Measurements from ENCODE around the gene LMAN2.
"Not testable (repeated sequence)": the region's sequence is repeated elsewhere in the genome, so short reads cannot be mapped to it uniquely, and the experiment has no call there.

Gene LMAN2

DNA sequence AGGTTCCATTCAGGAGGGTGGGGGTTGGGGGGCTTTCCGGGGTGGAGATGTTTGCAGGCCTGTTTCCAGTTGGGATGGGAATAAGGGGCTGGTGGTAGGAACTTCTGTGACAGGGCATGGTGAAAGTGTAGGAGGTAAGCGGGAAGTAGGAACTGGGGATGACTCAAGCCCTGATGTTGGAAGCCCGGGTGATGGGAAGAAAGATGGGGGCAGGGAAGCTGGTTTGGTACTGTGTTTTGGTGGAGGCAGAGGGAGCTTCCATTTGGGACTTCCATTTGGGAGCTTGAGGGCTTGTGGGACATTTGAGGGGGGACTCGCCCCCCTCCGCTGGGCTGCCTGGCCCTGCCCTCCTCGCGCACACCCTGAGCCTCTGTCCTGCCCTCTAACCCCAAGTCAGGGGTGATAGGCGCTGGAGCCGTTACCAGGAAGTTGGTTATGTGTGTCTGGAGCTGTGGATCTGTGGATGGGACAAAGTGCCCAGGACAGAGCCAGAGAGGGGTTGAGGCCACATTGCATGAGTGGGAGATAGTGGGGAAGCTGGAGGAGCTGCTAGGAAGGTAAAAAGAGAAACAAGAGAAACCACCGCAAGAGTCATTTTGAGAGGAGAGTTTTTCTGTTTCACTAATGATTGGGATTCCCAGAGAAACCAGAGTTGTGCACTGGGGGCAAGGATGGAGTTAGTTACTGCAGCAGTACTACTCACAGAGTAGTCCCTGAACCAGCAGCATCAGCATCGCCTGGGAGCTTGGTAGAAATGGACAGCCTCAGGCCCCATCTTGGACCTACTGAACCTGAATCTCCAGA lies 12.9 kb upstream of the LMAN2 start:
- no peak for DNase-seq

DNA sequence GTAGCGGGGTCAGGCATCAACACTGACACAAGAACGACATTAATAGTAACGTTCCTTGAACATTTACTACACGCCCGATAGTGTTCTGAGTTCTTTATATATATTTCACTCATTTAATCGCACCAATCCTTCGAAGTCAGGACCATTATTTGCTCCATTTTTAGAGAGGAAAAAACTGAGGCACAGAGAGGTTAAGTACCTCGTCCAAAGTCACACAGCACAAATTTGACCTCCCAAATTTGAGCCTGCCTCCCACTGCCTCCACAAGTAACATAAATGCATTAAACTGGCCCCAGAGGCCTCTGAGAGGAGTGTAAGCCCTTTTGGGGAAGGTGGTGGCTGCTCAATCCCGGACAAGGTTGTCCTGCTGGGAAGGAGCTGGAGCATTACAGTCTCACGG lies 12.1 kb upstream of the LMAN2 start:
- DNase-seq = no peak

DNA sequence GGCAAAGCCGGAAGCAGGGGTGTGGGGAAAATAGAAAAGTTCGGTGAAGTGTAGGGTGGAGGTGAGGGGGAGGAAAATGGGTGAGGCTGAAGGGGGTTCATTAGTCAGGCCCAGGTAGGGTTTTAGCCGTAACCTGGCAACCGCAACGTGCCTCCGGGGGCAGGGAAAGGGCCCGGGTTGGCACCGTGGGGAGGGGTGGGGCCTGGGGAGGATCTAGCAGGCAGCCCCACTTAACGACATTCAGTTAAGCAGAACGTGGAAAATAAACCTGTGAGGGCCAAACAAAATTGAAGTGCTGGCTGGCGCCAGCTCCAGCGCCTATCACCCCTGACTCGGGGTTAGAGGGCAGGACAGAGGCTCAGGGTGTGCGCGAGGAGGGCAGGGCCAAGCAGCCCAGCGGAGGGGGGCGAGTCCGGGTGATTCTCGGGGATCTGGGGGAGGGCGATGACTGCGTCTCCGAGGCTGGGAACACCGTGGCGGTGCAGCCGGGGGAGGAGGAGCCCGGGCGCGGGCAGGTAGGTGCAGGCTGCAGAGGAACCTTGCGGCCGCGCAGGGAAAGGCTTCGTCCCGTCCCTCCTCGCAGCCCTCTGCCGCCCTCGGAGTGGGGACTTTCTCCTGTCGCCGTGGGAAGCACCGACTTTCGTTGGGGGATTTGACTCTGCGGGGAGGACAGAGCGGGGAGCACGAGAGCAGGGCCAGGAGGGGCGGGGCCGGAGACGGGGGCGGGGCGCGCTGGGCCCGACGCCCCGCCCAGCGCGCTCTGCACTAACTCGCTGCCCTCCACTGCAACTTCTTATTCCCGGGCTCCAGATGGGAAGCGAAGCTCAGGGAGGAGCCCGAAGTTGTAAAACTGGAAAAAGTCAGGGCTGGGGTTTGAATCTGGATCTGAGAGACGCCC lies 11.4 kb upstream of the LMAN2 start:
- DNase-seq = peak; percentile 62

DNA sequence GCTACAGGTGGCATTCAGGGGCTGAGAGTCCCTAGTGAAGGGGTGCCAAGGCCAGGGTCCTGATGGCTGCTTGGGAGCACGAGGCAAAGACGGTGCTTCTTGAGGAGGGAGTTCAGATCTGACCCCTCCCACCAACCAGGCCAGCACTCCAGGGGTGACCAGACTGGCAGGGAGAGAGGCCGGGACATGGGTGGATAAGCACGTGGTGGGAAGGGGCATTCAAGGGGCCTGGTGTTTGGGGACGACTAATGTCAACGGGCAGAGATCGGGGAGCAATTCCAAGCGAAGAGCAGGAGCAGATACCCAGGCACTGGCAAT lies 10.8 kb upstream of the LMAN2 start:
- no peak for DNase-seq

DNA sequence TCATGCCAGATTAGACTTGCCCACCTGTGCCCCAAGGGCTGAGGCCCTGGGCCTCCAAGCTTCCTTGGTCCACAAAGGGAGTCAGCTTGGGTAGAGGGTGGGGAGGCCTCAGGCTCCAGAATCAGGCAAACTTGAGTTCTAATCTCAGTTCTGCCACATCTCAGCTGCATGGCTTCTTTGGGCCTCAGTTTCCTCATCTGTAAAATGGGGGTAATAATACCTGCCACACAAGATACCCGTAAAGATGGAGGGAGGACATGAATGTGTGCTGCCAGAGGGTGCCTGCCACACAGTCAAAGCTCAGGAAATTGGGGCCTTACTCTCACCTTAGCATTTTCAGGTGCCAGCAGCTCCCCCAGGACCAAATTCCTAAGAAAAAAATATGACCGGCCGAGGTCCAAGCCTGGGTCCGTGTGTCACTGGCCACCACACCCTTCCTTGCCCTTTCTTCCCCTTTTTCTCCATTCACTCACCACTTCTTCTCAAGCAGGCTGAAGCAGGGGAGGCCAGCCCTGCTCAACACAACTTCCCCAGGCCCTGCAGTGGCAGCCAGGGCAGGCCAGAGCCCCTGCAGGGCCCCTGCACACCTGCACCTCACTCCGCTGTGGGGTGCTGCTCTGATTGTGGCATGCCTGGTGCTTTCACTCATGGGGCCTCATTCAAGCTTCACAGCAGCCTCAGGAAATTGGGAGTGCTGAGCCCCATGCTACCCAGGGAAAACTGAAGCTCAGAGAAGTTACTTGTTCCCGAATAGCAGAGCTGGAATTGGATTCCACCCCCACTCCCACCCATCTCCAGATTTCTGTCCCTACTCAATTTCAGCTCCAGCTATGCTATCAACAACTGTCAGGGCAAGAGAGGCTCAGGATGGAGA lies 10.2 kb upstream of the LMAN2 start:
- DNase-seq = no peak

DNA sequence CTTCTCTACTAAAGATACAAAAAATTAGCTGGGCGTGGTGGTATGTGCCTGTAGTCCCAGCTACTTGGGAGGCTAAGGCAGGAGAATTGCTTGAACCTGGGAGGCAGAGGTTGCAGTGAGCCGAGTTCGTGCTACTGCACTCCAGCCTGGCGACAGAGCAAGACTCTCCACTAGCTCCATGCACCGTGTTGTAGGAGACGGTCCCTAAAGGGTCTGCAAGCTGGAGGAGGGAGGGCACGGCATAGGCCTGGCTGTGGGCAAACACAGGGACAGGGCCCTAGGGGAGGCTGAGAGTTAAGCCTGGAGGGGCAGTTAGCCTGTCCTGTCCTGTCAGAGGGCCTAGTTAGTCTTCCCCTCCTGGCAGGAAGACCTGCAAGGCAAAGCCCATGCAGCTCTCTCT lies 9.3 kb upstream of the LMAN2 start:
- DNase-seq = not testable (repeated sequence)

DNA sequence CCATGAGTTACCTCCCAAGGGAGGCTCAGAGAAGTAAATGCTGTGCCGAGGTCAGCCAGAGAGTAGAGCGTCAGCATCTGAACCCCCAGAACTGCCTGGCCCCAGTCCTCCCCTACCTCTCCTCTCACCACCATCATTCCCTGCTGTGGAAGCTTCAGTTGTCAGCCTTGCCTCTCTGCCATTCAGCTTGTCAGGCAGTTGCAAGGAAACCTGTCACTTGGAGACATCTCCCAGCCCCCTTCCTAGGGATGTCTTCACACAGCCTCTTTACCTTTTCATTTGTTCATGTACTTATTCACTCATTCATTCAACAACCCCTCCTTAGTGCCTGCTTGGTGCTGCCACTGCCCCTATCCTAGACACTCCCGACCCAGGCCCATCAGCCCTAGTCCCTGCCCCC lies 8.4 kb upstream of the LMAN2 start:
- no peak for DNase-seq

DNA sequence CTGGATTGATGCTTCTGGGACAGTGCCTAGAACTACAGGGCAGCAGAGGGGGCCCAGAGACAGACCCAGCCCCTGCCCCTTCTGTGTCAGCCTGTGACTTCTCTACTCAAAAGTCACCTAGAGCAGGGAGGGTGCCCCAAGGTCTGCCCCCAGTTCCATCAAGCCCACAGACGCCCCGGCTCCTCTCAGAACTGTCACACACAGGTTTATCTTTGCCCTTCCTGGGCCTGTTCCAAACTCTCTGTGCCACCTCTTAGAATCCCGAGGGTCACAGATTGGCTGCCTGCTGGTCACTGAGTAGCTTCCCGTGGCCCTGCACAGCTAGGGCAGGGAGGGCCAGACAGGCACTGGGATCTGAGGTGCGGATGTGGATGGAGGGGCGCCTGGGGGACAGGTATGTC lies 8.0 kb upstream of the LMAN2 start:
- DNase-seq = no peak

DNA sequence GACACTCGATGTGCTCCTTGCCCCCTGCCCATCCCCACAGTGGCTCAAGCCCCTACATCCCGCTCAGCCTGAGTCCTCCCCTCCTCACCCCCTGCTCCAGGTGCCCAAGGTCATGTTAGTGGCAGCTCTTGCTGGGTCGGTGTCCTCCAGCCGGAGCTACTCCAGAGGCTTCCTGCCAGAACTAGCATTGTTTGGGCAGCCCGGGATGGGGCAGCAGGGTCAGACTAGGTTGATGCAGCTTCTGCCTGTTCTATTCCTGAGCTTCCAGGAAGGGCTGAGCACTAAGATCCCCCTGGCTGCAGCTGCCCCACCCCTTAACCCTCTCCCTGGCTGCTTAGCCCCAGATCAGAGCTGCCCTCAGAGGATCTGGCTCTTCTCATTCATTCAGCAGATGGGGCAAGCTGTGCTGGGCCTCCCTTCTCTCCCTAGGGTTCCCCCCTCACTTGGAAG lies 6.9 kb upstream of the LMAN2 start:
- no peak for DNase-seq

DNA sequence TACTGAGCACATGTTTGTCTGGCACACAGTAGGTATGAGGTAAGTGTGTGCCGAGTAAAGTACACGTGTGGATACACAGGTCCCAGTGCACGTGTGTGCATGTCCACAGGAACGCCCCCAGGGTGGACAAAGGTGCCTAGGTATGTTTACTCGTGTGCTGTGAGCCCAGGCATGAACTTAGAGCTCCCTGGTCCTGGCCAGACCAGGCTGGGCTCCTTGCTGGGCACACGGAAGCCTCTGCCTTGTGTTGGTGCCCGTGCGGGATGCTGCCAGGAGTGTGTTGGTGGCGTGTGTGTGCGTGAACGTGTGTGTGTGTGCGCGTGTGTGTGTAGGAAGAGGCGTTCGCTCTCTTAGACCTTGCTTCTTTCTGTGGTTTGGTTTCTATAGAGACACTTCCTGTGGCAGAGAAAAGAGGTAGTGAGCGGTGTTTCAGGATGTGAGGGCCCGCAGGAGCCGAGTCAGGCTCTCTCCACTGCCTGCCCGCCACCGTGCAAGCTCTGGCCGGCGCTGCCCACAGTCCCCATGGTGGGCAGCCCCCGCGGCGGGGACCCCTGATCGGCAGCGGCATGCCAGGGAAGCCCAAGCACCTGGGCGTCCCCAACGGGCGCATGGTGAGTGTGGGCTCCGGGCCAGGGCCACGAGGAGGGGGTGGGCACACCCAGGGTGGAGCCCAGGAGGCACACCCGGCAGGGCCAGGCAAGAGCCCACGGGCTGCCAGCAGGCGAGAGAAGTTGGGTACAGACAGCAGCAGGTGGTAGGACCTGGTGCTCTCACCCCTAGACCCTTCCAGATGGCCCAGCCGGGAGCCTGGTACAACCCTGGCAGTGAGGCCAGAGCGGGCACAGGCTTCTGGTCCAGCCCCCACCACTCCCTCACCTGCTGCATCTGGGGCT lies 6.2 kb upstream of the LMAN2 start, which contains the start of gene RGS14:
RGS14 (plus strand) TSS at position 466 of the 893 bp plus-strand sequence; CDS start at position 567, 101 bp downstream.
- peak; percentile 36 for DNase-seq

DNA sequence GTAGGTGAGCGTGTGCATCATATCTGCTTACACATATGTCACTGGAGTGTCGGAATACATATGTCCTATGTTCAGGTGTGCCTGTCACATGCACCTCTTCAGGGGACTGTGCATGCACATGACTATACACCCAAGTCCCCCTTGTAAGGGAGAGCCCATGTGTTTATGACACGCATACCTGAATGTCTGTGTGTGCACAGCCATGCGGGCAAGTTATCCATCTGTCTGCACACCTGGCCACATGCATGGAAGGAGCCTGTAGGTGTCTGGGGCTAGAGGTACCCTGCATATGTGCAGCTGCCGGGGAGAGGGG lies 5.6 kb upstream of the LMAN2 start:
- DNase-seq = no peak

DNA sequence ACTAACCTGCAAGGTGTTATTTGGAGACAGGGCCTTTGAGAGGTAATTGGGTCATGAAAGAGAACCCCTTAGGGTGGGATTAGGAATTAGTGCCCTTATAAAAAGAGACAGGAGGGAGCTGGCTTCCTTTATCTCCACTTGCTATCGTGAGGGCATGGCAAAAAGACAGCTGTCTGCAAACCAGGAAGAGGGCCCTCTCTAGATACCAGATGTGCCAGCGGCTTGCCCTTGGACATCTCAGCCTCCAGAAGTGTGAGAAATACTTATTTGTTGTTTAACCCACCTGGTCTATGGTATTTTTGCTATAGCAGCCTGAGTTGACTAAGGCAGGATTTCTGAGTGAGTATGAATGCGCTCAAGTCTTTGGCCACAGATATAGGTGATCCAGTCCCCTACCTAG lies 5.3 kb upstream of the LMAN2 start:
- DNase-seq = no peak

DNA sequence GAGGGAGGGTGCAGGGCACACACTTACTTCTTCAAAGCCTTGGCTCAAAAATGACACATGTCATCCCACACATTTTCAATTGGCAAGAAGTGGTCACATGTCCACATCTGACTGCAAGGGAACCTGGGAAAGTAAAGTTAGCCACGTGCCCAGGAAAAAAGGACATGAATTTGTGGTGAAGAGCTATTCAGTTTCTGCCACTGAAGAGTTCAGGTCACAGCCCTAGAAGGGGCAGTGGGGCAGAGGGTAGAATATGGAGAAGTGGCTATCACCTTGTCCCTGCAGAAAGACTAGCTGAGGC lies 4.3 kb upstream of the LMAN2 start:
- no peak for DNase-seq

DNA sequence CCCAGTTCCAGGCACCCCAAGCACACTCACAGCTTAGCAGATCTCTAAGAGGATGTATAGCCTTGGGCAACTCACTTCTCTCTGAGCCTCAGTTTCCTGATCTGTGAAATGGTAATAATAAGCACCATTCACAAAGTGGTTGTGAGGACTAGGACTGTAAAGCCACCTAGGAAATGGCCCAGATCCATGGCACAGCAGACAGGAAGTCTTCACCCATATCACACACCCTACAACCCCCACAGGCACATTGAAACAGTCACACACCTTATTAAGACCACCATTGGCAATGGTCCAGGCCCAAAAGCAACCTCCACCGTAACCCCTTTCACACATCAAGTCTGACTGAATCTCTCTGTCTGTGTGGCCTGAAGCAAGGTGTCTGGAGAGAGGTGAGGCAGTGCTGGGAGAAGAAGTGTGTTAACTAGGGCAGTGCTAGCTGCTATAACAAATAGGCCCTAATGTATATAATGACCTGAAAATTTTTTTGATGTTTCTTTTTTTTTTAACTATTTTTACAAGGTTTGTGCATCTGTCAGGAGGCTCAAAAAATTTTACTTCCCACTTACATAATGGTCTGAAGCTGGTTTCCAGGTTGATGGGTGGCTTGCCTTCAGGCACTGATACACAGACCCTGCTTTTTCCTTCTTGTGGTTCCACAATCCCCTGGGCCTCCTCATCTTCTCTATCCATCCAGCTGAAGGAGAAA lies 3.8 kb upstream of the LMAN2 start:
- DNase-seq = no peak

DNA sequence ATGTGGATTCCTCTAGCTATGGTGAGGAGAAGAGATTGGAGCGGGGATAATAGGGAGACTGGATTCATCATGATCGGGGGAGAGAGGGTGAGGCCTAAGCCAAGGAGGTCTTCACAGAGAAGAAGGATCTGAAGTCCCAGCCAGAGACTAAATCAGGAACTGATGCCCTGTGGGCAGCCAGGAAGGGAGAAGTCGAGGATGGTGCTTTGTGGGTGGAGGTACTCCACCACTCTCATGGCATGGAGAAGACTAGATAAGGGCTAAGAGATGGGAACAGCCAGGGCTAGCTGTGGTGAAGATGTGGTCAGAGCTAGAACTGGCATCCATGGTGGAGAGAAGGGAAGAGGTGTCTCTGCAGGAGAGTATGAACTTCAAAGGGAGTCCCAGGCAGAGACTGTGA lies 3.2 kb upstream of the LMAN2 start:
- DNase-seq = no peak

DNA sequence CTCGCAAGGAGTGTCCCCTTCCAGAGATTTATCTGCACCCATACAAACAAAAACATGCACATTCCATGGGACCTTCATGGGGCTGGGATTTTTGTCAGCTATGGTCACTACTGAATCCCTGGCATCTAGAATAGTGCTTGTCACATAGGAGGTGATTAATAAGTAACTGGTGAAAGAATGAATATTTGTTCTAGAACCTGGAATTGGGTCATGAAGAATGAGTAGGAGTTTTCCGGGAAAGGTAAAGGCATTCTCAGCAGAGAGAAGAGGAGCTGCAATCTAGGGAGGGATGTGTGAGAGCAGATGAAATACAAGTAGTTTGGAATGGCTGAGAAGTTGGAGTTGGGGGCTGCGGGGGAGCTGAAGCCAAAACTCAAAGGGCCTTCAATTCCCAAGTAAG lies 2.8 kb upstream of the LMAN2 start:
- no peak for DNase-seq

DNA sequence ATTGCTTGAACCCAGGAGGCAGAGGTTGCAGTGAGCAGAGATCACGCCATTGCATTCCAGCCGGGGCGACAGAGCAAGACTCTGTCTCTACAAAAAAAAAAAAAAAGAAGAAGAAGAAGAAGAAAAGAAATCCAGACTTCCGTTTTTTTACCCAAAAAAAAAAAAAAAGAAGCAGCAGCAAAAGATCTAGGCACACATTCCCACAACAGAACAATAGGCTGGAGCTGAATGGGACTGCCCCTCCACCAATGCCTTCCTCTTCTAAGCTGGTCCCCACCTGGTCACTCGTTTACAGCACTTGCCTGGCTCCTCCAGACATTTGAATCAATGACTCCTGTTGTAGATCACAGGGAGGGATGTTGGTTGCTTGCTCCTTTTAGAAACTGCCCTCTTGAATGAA lies 1.6 kb upstream of the LMAN2 start:
- DNase-seq = no peak

DNA sequence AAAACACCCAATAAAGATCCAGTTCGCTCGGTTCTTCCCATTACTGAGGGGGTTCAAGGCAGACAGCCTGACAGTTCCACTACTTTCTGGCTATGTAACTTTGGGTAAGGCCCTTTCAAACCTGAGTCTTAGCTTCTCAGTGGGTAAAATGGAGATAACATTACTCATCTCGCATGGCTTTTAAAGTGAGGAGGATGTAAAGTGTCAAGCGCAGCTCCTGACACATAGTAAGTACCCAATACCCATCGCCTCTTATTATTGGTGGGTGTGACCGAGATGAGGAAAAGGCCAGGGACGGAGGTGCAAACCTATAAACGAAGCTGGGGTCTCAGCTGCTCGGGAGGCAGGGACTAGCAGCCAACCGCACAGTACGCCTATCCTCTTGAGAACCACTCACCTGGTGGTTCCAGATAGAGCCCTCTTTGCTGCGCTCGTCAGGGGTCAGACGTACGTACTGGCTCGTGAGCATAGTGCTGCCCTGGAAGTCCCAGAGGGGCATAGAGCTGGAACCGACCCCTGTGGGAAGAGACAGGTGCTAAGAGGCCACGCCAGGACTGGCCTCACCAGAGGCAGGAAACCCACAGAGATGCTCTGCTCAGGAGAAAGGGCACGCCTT lies 584 bp downstream of the LMAN2 start:
- no peak for DNase-seq

DNA sequence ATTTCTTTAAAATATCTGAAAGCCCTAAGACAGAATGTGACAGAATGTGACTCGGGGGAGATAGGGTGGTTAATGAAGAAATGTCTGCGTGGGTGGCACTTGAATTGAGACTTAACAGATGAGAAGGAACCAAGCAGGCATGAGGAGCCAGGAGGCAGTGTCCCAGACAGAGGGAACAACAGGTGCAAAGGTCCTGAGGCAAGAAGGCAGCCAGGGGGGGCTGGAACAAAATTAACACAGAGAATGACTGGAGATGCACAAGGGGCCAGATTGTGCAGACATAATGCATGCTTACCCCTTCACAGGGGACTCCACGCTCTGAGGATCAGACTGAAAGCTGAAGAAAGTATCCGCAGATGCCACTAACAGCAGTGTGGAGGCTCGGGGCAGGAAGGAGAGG lies 1.7 kb downstream of the LMAN2 start:
- no peak for DNase-seq

DNA sequence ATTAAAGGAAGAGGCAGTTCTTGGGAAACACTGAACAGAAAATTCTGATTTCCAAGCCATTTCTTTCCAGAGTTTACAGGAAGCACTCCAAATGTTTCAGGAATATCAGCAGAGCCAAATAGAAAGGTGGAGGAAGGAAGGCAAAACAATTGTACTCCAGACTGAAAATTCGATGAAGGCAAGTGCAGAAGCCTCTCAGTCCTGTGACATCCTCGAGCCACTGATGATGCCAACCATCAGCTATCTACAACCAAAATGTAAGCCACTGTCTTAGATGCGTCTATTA lies 2.2 kb downstream of the LMAN2 start:
- DNase-seq = no peak

DNA sequence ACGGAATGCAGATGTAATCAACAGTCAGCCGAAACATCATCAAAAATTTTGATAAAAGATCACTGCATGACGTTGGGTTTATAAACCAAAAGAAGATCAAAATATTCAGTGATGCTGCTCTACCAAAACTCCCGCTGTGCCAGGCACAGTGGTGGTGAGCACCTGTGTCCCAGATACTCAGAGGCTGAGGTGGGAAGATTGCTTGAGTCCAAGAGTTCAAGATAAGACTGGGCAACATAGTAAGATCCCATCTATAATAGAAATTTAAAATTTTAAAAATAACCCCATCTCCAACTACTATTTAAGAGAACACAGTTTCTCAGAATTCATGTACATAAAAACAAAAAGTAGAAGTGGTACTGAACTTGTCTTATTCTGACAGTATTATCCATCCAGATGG lies 3.8 kb downstream of the LMAN2 start:
- no peak for DNase-seq

DNA sequence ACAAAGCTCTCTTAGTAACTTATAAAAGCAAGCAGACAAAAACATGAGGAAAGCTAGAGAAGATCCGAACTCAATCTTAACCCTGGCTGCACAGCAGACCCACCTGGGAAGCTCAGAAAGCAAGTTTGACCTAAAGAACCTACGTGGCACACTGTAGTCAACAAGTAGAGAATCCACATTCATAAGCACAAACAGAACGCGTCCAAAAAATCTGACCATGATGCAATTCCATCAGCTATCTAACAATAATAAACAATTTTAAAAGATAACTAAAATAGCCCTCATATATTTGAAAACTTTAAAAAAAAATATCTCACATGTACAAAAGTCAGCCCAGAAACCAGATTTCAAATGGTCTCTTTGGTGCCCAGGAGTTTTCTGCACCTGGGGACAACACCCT lies 4.6 kb downstream of the LMAN2 start:
- no peak for DNase-seq

Measured in right hindlimb (tissue), 1 donor.